Panc1 (cell line): ENCODE measurements around the gene SF3B6. TPM values are rescaled to one million over a fixed set of nuclear protein-coding genes. Genes with fewer than 3 reads are reported as not detected.

Experiments used
- ATAC-seq: fragments of 200-7000 bp; cut with Tn5 transposase; 2 replicates; pipeline ENCODE4 v1.9.1; 2020; ENCODE audit warnings: mild to moderate bottlenecking, moderate library complexity
- BruUV-seq: library from RNA; stranded (reverse); fragments of 400-500 nt; replicated peaks from 2 replicates; lab custom pipeline; 2021; lab: Mats Ljungman, UMichigan
- CTCF ChIA-PET: fragments of 300-600 bp; sonication (Branson Sonifier 250); formaldehyde crosslinking; loops from one replicate; lab custom pipeline; 2022; ENCODE audit warnings: antibody characterized with exemption; lab: Charles Lee
- POLR2A ChIA-PET: fragments of 300-600 bp; sonication (Branson Sonifier 250); formaldehyde crosslinking; loops from one replicate; lab custom pipeline; 2022; ENCODE audit warnings: antibody characterized with exemption; lab: Charles Lee
- DNase-seq: peaks from one replicate; pipeline ENCODE4 v3.0.0-alpha.2; 2010; ENCODE audit warnings: low read depth, low spot score
- H3K27ac ChIP-seq: 2 replicates; pipeline ENCODE4 v1.5.1; 2011; ENCODE audit warnings: mild to moderate bottlenecking, low read length, inconsistent platforms
- H3K27me3 ChIP-seq: fragments of 200-500 bp; sonication (Bioruptor generic); 2 replicates; pipeline ENCODE4 v1.6.0; 2014; ENCODE audit warnings: low read length, inconsistent platforms; ENCODE audit not compliant: control insufficient read depth, insufficient read depth
- H3K36me3 ChIP-seq: fragments of 200-500 bp; sonication (Bioruptor generic); 2 replicates; pipeline ENCODE4 v1.5.1; 2014; ENCODE audit warnings: inconsistent platforms, mild to moderate bottlenecking, low read length, moderate library complexity; ENCODE audit not compliant: control insufficient read depth, insufficient read depth
- H3K4me1 ChIP-seq: 2 replicates; pipeline ENCODE4 v1.5.1; 2011; ENCODE audit warnings: inconsistent platforms, mild to moderate bottlenecking, low read length, moderate library complexity; ENCODE audit not compliant: control insufficient read depth, insufficient read depth
- H3K4me3 ChIP-seq, 2 experiments: 2 replicates each; pipeline ENCODE4 v1.5.1; 2011 to 2012; ENCODE audit warnings: low read depth in 2 of 2, low read length in 2 of 2, mild to moderate bottlenecking in 2 of 2, inconsistent platforms in 1 of 2, moderate library complexity in 1 of 2
- H3K9me3 ChIP-seq: fragments of 200-500 bp; sonication (Bioruptor generic); 2 replicates; pipeline ENCODE4 v1.5.1; 2014; ENCODE audit warnings: low read depth, mild to moderate bottlenecking, inconsistent platforms, low read length, moderate library complexity; ENCODE audit not compliant: control insufficient read depth, insufficient read depth
- POLR2AphosphoS5 ChIP-seq: IDR thresholded peaks from 2 replicates; pipeline ENCODE4 v1.6.1; 2012; ENCODE audit warnings: mild to moderate bottlenecking, low read depth, low read length, moderate library complexity
- SIN3A ChIP-seq: IDR thresholded peaks from 2 replicates; pipeline ENCODE4 v1.6.1; 2012; ENCODE audit warnings: low read depth, mild to moderate bottlenecking, low read length, moderate library complexity, borderline replicate concordance; ENCODE audit not compliant: insufficient read depth
- TCF7L2 ChIP-seq: IDR thresholded peaks from 2 replicates; pipeline ENCODE4 v1.6.1; 2011; ENCODE audit warnings: mild to moderate bottlenecking, low read depth, low read length, inconsistent platforms
- in situ Hi-C: cut with HindIII; loops from 2 replicates; pipeline ENCODE4 v1.10.0; 2016; ENCODE audit warnings: low sequenced_read_pairs, low pct_unique_long_range_greater_than_20kb
- intact Hi-C: fragments of 100-400 bp; cut with micrococcal nuclease; formaldehyde crosslinking; loops from one replicate; pipeline ENCODE4 v1.10.0; 2022; ENCODE audit not compliant: unreplicated experiment
- total RNA-seq: library from RNA; stranded (reverse); gene quantifications from one replicate; pipeline ENCODE4 v1.2.1, GENCODE V29; 2021; ENCODE audit not compliant: unreplicated experiment
- TF ChIP-seq, protein P1 (sequence below), 2 experiments: IDR thresholded peaks; 2 replicates each; pipeline ENCODE4 v1.6.1; 2011 to 2012; ENCODE audit warnings: low read depth in 2 of 2, control low read depth in 1 of 2, low read length in 1 of 2, mild to moderate bottlenecking in 1 of 2, moderate library complexity in 1 of 2; ENCODE audit not compliant: insufficient read depth in 1 of 2
- TF ChIP-seq, protein P2 (sequence below): fragments of 450-650 bp; IDR thresholded peaks from 2 replicates; pipeline ENCODE4 v1.5.1; 2017; ENCODE audit warnings: mild to moderate bottlenecking

SF3B6 gene
- total RNA-seq, 1 experiment from 2014 or later, result 129 TPM

DNA sequence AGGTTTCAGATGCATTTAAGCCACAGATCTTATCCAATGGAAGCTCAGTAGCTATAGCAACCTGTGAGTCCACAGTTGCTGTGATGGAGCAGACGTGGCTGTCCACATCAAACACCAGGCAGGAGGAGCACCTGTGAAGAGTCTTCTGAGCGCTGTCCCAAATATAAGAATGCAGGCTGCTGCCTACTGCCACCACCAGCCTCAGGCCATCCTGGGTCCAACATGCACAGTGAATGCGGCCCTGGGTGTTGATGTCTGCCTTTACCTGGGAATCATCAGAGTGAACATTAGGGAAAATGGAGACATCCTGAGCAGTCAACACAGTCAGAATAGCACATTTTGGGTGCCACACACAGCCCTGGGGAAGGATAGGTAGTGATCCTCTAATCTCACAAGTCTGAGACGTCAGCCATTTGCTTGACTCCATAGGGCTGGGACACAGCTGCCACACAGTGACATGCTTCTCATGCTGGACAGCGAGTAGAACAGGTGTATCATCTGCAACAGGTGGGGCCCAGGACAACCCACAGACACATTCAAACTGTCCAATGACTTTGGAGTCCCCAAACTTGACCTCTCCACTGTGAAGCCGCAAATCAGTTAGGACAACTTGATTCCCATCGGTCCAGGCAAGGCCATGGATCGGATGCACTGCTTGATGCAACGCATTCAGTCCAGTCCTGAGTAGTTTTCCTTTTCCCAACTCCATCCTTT, 37.2 kb downstream of the SF3B6 start:
- in situ Hi-C loops (no loop called here), intact Hi-C loops (no loop called here)
- no peak overlapping the region for H3K4me3 ChIP-seq
- TF ChIP-seq TCF7L2 (no peak), POLR2AphosphoS5 (no peak), SIN3A (no peak)
- TF ChIP-seq, protein P1, sequence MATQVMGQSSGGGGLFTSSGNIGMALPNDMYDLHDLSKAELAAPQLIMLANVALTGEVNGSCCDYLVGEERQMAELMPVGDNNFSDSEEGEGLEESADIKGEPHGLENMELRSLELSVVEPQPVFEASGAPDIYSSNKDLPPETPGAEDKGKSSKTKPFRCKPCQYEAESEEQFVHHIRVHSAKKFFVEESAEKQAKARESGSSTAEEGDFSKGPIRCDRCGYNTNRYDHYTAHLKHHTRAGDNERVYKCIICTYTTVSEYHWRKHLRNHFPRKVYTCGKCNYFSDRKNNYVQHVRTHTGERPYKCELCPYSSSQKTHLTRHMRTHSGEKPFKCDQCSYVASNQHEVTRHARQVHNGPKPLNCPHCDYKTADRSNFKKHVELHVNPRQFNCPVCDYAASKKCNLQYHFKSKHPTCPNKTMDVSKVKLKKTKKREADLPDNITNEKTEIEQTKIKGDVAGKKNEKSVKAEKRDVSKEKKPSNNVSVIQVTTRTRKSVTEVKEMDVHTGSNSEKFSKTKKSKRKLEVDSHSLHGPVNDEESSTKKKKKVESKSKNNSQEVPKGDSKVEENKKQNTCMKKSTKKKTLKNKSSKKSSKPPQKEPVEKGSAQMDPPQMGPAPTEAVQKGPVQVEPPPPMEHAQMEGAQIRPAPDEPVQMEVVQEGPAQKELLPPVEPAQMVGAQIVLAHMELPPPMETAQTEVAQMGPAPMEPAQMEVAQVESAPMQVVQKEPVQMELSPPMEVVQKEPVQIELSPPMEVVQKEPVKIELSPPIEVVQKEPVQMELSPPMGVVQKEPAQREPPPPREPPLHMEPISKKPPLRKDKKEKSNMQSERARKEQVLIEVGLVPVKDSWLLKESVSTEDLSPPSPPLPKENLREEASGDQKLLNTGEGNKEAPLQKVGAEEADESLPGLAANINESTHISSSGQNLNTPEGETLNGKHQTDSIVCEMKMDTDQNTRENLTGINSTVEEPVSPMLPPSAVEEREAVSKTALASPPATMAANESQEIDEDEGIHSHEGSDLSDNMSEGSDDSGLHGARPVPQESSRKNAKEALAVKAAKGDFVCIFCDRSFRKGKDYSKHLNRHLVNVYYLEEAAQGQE (IDR thresholded peaks at IDR 0.05; ENCODE audit: insufficient read depth in 1 of 2, low read depth in 2 of 2, low read length in 1 of 2), result no peak
- TF ChIP-seq, protein P2, sequence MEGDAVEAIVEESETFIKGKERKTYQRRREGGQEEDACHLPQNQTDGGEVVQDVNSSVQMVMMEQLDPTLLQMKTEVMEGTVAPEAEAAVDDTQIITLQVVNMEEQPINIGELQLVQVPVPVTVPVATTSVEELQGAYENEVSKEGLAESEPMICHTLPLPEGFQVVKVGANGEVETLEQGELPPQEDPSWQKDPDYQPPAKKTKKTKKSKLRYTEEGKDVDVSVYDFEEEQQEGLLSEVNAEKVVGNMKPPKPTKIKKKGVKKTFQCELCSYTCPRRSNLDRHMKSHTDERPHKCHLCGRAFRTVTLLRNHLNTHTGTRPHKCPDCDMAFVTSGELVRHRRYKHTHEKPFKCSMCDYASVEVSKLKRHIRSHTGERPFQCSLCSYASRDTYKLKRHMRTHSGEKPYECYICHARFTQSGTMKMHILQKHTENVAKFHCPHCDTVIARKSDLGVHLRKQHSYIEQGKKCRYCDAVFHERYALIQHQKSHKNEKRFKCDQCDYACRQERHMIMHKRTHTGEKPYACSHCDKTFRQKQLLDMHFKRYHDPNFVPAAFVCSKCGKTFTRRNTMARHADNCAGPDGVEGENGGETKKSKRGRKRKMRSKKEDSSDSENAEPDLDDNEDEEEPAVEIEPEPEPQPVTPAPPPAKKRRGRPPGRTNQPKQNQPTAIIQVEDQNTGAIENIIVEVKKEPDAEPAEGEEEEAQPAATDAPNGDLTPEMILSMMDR, result no peak
- no peak for DNase-seq
- 0 out of 2 replicates have a peak, but pooled peaks cover 6% of the 10 kb centered on the region for H3K36me3 ChIP-seq
- no peak overlapping the region for H3K27ac ChIP-seq
- H3K4me1 ChIP-seq, result no peaks in the 10 kb centered on the region
- BruUV-seq, result no TSS peak
- CTCF ChIA-PET, result no interaction called here
- H3K9me3 ChIP-seq, result no peaks in the 10 kb centered on the region
- peak; percentile 48 for ATAC-seq
- H3K27me3 ChIP-seq, result no peaks in the 10 kb centered on the region
- POLR2A ChIA-PET, result no interaction called here

DNA sequence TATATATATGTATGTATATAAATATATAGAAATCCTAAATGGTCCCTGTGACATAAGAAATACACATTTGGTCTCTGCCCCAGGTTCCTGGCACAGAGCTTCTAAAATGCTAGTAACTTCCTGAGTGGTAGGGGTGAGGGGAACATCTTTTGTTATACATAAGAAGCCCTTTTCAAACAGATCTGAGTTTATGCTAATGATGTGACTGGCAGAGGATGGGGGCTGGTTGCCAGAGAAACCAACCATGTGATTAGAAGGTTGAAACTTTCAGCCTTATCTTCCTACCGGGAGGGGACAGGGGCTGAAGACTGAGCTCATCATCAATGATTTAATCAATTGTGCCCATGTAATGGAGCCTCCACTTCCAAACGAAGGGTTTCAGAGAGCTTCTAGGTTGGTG, 49.9 kb downstream of the SF3B6 start:
- no peak overlapping the region for H3K4me3 ChIP-seq
- no peak for ATAC-seq
- peaks cover 8% of the 10 kb centered on the region for H3K36me3 ChIP-seq
- DNase-seq, result no peak
- BruUV-seq, result no TSS peak
- ChIA-PET POLR2A (no interaction called here), CTCF (interaction anchor here (0.6 kb wide), 1 partner anchor 152 kb away, joined by 3 read pairs; no protein-coding TSS in a partner anchor)
- no peak overlapping the region for H3K27ac ChIP-seq
- intact Hi-C loops (no loop called here), in situ Hi-C loops (no loop called here)
- TF ChIP-seq TCF7L2, result no peak
- no peak for TF ChIP-seq SIN3A
- TF ChIP-seq, protein P1 (IDR thresholded peaks at IDR 0.05; ENCODE audit: insufficient read depth in 1 of 2, low read depth in 2 of 2, low read length in 1 of 2), result no peak
- TF ChIP-seq POLR2AphosphoS5, result no peak
- TF ChIP-seq, protein P2, result no peak
- no peaks in the 10 kb centered on the region for H3K27me3 ChIP-seq
- H3K9me3 ChIP-seq, result no peaks in the 10 kb centered on the region
- no peaks in the 10 kb centered on the region for H3K4me1 ChIP-seq
